ENCODE results near the gene MTSS2. TPM values are rescaled to one million over a fixed set of nuclear protein-coding genes. Genes with fewer than 3 reads are reported as not detected.

The MTSS2 gene
- total and polyA plus RNA-seq, 2 of the 4 experiments (the other 2 are of a cell fraction), result 9.1 to 86.2 TPM

DNA sequence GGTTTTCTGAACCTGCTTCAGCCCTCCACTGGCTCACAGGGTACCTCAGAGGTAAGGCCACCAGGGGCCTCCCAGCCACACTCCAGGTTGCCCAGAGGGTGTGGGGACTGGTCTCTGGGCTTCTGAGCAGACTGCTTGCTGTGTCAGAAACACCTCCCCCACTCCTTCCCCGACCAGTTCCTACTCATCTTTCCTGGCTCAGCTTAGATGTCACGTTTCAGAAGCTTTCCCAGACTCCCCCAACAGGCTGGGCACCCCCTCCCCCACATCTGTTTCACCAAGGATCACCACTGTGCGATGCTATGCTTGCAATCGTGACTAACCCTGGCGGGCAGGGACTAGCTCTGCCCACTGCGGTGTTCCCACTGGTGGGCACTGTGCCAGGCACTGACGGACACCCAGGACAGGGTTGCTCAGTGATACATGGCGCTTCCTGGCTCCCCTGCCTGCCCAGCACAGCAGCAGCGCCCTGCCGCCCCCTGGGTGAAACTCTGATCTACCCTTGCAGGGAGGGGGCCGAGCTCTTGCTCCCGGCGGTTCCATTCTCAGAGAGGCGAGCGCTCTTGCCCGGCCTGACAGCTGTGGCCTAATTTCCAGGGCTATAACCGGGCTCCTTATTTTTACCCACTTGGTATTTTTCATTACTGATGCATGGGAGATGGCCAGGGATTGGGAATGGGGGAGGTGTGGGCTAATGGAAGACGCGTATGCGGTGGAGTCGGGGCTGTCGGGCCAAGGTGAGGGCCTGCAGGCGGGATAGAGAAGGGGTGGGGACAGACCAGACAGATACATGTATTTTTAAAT is 29.4 kb upstream of the MTSS2 start:
- dilution Hi-C loops (cut with HindIII; ENCODE audit: low sequenced_read_pairs, unreplicated experiment) (no loop called here), in situ Hi-C loops (cut with MboI; ENCODE audit: low sequenced_read_pairs) (no loop called here), intact Hi-C loops (cut with micrococcal nuclease) (loop anchor here (1.0 kb wide), 1 partner anchor 22 kb away; no protein-coding TSS in a partner anchor)
- Histone ChIP-seq H2AK5ac (ENCODE audit: low read depth, low read length) (peak overlapping the region; percentile 95), H2BK5ac (ENCODE audit: low read depth, low read length, poor library complexity, severe bottlenecking) (peak overlapping the region; percentile 94), H3K14ac (replicated peaks; ENCODE audit: low read depth, low read length) (peak overlapping the region; percentile 80), H3K4me1 (ENCODE audit: control insufficient read depth, insufficient read depth, low read length) (peaks cover 38% of the 10 kb centered on the region), H3K79me1 (ENCODE audit: low read depth in 1 of 2, low read length in 2 of 2) (peaks cover 9 to 41% of the 10 kb centered on the region in 2 experiments), H3K27ac (ENCODE audit: insufficient read depth, low read length) (peak overlapping the region; percentile 89), H2AFZ (replicated peaks; ENCODE audit: low read length, poor library complexity) (peak overlapping the region; percentile 81), H4K8ac (ENCODE audit: low read depth in 2 of 2, low read length in 2 of 2) (peak overlapping the region; percentile 86 to 90), H4K91ac (ENCODE audit: insufficient read depth, low read depth, low read length) (peak overlapping the region; percentile 98), H3K4ac (ENCODE audit: low read depth, low read length) (peak overlapping the region; percentile 96), H3K23ac (ENCODE audit: low read depth, low read length) (peak overlapping the region; percentile 96), H4K5ac (ENCODE audit: low read depth, low read length) (peak overlapping the region; percentile 92), H3K4me2 (ENCODE audit: low read depth, low read length) (peak overlapping the region; percentile 34), H2BK20ac (ENCODE audit: low read depth, low read length) (peak overlapping the region; percentile 74), H3K4me3 (ENCODE audit: insufficient read depth, low read depth, low read length) (no peak overlapping the region), H3K27me3 (ENCODE audit: control insufficient read depth, insufficient read depth, low read length) (no peaks in the 10 kb centered on the region), H2BK120ac (ENCODE audit: low read depth, low read length) (peak overlapping the region; percentile 95), H3K36me3 (ENCODE audit: control insufficient read depth, insufficient read depth, low read length) (peaks cover 4% of the 10 kb centered on the region; the same call in 1 of the 2 replicates), H2BK15ac (ENCODE audit: low read depth, low read length) (peak overlapping the region; percentile 60; the same call in 2 of the 3 replicates), H3K9me1 (ENCODE audit: insufficient read depth, low read length) (peaks cover 31% of the 10 kb centered on the region), H2AK9ac (replicated peaks; ENCODE audit: low read depth, low read length, poor library complexity) (peak overlapping the region; percentile 74), H3K9me3 (ENCODE audit: control insufficient read depth, insufficient read depth, low read length) (no peaks in the 10 kb centered on the region), H3K18ac (ENCODE audit: low read depth, low read length) (peak overlapping the region; percentile 85), H3K56ac (ENCODE audit: extremely low read depth, insufficient read depth, low read length) (peak overlapping the region; percentile 82), H4K20me1 (ENCODE audit: insufficient read depth, low read length) (no peaks in the 10 kb centered on the region), H3K9ac (ENCODE audit: low read depth, low read length) (peak overlapping the region; percentile 50)
- ATAC-seq (ENCODE audit: low read depth), result peak; percentile 93
- peak; percentile 98 for DNase-seq
- no TSS peak for BruUV-seq (replicated peaks)
- CTCF ChIA-PET, result interaction anchor here (0.6 to 2.4 kb wide), 10 partner anchors 11 to 1691 kb away, joined by 3 to 10 read pairs (median 3); no protein-coding TSS in a partner anchor
- 0% methylated on average over 4 of the region's 23 CpGs; no CpG with 5 or more reads in 1 of the 2 experiments for WGBS, 2 experiments (ENCODE audit: extremely low coverage in 2 of 2, insufficient read length in 1 of 2)
- POLR2A ChIA-PET (ENCODE audit: unreplicated experiment), result interaction anchor here (0.9 to 1.7 kb wide), 2 partner anchors 20 to 28 kb away, joined by 3 to 6 read pairs; no protein-coding TSS in a partner anchor
- TF ChIP-seq MXI1 (IDR thresholded peaks at IDR 0.05; ENCODE audit: borderline replicate concordance, low read depth, low read length) (no peak), CEBPB (IDR thresholded peaks at IDR 0.05; ENCODE audit: low read depth, low read length) (peak; percentile 80), RFX5 (IDR thresholded peaks at IDR 0.05; ENCODE audit: low read depth, low read length) (no peak), RAD21 (IDR thresholded peaks at IDR 0.05; ENCODE audit: low read length) (peak; percentile 40), MAZ (IDR thresholded peaks at IDR 0.05; ENCODE audit: borderline replicate concordance, low read depth, low read length) (peak; percentile 85; the same call in 1 of the 2 replicates), NFE2L2 (IDR thresholded peaks at IDR 0.05; ENCODE audit: low read depth, low read length) (peak; percentile 71; the same call in 1 of the 2 replicates), BHLHE40 (IDR thresholded peaks at IDR 0.05; ENCODE audit: low read depth, low read length) (peak; percentile 100), MAFK (IDR thresholded peaks at IDR 0.05; ENCODE audit: low read depth, low read length) (peak; percentile 67), POLR2A (IDR thresholded peaks at IDR 0.05; ENCODE audit: low read depth, low read length) (peak; percentile 71), RCOR1 (IDR thresholded peaks at IDR 0.05; ENCODE audit: insufficient replicate concordance, low read length) (peak; percentile 81), ELK1 (IDR thresholded peaks at IDR 0.05; ENCODE audit: borderline replicate concordance, low read depth, low read length) (no peak), SMC3 (IDR thresholded peaks at IDR 0.05; ENCODE audit: low read depth, low read length) (peak; percentile 31; the same call in 1 of the 2 replicates), CHD1 (IDR thresholded peaks at IDR 0.05; ENCODE audit: low read depth, low read length) (0 out of 2 replicates have a peak, but pooled peaks have one; percentile 53)
- TF ChIP-seq, protein P1, sequence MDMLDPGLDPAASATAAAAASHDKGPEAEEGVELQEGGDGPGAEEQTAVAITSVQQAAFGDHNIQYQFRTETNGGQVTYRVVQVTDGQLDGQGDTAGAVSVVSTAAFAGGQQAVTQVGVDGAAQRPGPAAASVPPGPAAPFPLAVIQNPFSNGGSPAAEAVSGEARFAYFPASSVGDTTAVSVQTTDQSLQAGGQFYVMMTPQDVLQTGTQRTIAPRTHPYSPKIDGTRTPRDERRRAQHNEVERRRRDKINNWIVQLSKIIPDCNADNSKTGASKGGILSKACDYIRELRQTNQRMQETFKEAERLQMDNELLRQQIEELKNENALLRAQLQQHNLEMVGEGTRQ (IDR thresholded peaks at IDR 0.05; ENCODE audit: low read depth, low read length), result peak; percentile 37; the same call in 1 of the 2 replicates

Data from IMR-90 (cell line).